ENCODE data around the gene SELENOH.

Gene SELENOH

DNA sequence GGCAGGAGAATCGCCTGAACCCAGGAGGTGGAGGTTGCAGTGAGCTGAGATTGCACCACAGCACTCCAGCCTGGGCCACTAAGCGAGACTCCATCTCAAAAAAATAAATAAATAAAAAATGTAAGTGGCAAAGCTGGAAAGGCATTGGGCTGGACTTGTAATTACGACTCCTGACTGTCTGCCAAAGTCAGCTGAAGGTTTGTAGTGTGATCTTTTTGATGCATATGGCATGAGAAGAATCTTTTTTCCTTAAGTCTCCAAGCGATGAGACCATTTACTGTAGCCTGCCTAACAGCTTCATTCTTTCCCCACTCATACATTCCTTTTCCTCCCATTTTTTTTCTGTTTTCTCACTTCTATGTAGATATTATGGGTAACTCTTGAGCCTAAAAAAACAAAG lies 45.1 kb downstream of the SELENOH start:
- DNase-seq = no peak

DNA sequence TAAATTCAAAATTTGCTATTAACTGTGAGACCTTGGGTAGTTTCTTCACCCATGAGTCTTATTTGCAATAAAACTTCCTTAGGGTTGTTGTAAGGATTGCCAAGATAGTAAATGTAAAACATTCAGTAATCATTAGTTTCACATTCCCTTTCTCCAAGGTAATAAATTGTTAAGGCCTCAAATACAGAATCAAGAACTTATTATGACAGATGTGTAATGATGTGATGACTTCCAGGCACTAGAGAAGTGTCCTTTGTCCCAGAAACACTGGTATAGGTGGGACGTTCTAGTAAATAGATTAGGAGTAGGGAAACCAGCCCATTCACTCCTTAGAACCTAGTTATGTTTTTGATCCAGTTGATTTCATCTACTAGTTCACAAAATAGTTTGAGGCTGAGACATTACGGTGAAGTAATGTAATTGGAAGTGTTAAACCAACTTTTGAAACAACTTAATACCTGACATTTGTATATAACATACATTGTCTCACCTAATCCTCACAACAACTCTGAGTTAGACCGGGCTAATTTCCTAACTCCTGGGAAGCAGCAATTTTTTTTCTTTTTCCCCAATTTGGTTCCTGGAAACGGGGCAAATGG lies 45.8 kb downstream of the SELENOH start:
- DNase-seq = no peak

DNA sequence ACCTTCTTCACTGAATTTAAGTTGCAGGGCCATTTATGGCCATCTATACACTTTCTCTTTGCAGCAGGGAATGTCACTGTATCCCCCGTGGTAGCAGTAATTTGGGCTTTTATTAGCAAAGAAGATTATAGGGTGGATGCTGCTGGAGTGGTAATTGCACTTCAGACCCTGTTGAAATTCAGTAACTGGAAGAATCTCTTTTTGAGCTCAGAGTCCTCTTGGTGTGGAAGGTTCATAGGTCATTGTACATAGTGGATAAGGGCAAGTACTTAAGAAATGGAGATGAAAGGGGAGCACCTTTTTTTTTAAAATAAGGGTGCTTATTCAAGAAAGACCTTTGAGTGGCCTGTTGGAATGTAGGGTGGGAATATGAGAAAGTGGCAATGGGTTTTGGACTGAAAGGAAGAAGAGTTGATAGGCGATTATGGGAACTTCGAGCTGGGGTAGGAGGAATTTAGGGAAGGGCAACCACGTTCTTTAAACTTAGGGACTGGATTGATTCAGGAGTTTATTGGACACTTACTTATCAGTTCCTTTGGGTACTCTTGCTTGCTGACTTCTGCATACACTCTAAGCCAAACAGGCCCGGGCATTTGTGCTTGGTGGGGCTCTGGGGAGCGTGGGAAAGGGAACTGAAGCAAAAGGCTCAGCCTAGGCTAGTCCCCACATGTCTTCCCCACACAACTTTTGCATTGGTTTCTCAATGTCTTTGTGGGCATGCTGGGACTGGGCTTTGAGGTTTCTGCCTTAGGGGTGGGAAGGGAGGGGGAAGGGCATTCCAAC lies 46.8 kb downstream of the SELENOH start:
- DNase-seq = peak; percentile 57

DNA sequence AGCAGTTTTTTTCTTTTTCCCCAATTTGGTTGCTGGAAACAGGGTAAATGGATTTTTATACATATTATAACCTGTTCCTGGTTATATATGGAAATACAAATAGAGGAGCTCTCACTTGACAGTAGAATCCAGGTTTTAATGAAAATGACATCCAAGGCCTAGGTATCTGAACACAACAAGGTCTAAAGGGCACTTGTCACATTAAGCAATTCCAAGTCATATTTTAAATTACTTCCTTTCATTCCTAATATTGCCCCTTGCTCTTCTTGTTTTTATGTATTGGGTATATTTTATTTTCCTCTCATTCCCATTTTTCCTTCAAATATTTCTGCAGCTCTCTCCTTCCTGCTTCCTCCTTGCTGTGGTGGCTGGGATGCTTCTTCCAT lies 47.4 kb downstream of the SELENOH start:
- DNase-seq = no peak

DNA sequence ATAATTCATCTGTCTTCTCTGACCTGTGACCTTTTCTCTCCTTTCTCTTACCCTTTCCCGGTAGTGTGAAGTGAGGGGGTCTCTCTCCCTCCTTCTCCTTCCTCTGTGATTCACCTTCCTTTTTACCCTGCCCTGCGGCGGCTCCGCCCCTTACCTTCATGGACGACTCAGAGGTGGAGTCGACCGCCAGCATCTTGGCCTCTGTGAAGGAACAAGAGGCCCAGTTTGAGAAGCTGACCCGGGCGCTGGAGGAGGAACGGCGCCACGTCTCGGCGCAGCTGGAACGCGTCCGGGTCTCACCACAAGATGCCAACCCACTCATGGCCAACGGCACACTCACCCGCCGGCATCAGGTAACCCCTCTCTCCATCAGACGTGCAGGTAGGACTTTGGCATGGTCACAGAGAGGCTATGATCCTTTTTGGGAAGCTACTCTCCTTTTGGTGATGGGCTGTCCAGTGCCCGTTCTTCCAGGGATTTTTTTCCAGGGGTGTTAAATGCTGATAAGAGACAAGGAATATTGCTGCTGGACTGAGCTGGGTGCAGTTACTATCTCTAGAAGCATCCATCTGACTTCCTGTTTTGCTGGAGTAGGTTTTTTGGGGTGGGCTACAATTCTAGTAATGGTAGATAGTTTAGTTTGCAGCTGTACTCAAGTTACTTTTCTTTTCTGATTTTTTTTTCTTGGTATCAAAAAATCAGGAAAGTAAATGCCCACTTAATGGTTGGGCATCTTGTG lies 50.2 kb downstream of the SELENOH start:
- DNase-seq = no peak

DNA sequence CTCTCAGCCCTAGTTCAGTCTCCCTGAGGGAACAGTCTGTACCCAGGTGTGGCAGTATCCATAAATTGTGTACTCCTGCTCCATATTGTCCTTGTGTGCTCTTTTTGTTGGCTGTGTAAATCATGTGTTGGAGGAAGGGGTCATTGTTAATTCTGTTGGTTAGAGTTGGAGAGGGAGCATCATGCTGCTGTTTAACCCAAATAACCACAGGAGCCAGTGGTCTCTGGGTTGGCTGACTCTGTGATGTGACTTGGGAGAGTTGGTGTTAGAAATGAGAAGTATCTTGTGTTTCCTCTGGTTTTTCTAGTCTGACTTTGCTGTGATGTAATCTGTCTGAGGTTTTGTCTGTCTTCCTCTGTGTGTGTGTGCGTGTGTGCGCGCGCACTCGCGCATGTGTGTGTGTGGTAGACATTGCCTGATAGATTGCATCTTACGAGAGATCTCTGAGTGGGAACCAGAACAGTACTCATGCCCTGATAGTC lies 50.8 kb downstream of the SELENOH start:
- peak; percentile 97 for DNase-seq

DNA sequence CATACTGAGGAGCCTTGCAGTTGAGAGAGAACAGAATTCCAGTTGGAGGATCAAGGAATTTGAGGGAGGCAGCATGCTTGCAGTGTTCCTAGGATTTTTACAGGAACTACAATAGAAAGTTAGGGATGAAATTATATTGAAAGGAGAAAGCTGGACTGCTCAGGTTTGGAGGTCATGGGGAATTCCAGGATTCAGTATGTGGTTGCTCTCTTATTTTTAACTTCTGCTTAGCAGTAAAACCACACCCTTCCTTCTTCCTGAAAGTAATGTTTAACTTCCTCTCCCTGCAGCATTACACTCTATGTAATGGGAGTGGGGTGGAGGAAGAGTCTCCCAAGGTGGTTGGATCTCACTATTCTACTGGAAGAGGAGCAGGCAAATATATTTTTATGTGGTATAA lies 51.6 kb downstream of the SELENOH start:
- DNase-seq = peak; percentile 49
